ENCODE data around the gene ZNF775. TPM values are rescaled to one million over a fixed set of nuclear protein-coding genes. Genes with fewer than 3 reads are reported as not detected.

The ZNF775 gene
- total RNA-seq, 1 donor from 2014 or later: 3.0 TPM

- H2AFZ ChIP-seq (replicated peaks): peak overlapping the region; percentile 82
- peak overlapping the region; percentile 79 for H3K4me3 ChIP-seq
- peak overlapping the region; percentile 96 for H3K4me2 ChIP-seq
- Mint-ChIP-seq H3K27me3 (ENCODE audit: insufficient read depth, low read depth) (no peaks in the 10 kb centered on the region), H3K27ac (peak overlapping the region; percentile 98), H3K36me3 (peaks cover 5% of the 10 kb centered on the region), H3K9me3 (no peaks in the 10 kb centered on the region), H3K4me1 (peaks cover 57% of the 10 kb centered on the region), H3K4me3 (peak overlapping the region; percentile 85)
- H3K4me1 ChIP-seq: peaks cover 19% of the 10 kb centered on the region
- no peaks in the 10 kb centered on the region for H3K27me3 ChIP-seq
- no peaks in the 10 kb centered on the region for H3K36me3 ChIP-seq
- peaks cover 32% of the 10 kb centered on the region for H3F3A ChIP-seq (ENCODE audit: low read depth)
- H3K79me2 ChIP-seq (ENCODE audit: low read depth): peaks cover 39% of the 10 kb centered on the region
- TF ChIP-seq CTCF (IDR thresholded peaks at IDR 0.05): no peak
- TF ChIP-seq EZH2phosphoT487 (IDR thresholded peaks at IDR 0.05): no peak
- TF ChIP-seq EZH2 (IDR thresholded peaks at IDR 0.05): no peak
- H3K27ac ChIP-seq: no peak overlapping the region
- no peaks in the 10 kb centered on the region for H4K20me1 ChIP-seq (ENCODE audit: low read depth)
- no peak overlapping the region for H3K9ac ChIP-seq
- DNase-seq (ENCODE audit: low spot score): no peak
- H3K9me3 ChIP-seq (ENCODE audit: low read depth): no peaks in the 10 kb centered on the region
These were observed 11.4 kb upstream of the ZNF775 start for GRCh38 chr7:150367677-150368095.

GRCh38 chr7:150368096-150368883 is 10.8 kb upstream of the ZNF775 start, which contains the start of gene REPIN1:
REPIN1 (plus strand) TSS chr7:150368822; CDS start chr7:150369712, 890 bp downstream.
- peak; percentile 95 for DNase-seq (ENCODE audit: low spot score)
- TF ChIP-seq CTCF (IDR thresholded peaks at IDR 0.05) (no peak), EZH2phosphoT487 (IDR thresholded peaks at IDR 0.05) (no peak), EZH2 (IDR thresholded peaks at IDR 0.05) (no peak)
- Histone ChIP-seq H3K9ac (peak within 1 kb of the TSS; percentile 72), H3K27me3 (no peaks in the 10 kb centered on the region), H3K27ac (peak within 1 kb of the TSS; percentile 95), H2AFZ (replicated peaks) (peak within 1 kb of the TSS; percentile 82), H3K4me1 (peaks cover 19% of the 10 kb centered on the region), H3K79me2 (ENCODE audit: low read depth) (peaks cover 46% of the 10 kb centered on the region), H3K36me3 (no peaks in the 10 kb centered on the region), H3K4me3 (peak within 1 kb of the TSS; percentile 79), H3K9me3 (ENCODE audit: low read depth) (no peaks in the 10 kb centered on the region), H3K4me2 (peak within 1 kb of the TSS; percentile 96), H4K20me1 (ENCODE audit: low read depth) (peaks cover 5% of the 10 kb centered on the region), H3F3A (ENCODE audit: low read depth) (peaks cover 33% of the 10 kb centered on the region)
- H3K27ac Mint-ChIP-seq: peak within 1 kb of the TSS; percentile 98
- H3K27me3 Mint-ChIP-seq (ENCODE audit: insufficient read depth, low read depth): no peaks in the 10 kb centered on the region
- peaks cover 57% of the 10 kb centered on the region for H3K4me1 Mint-ChIP-seq
- H3K36me3 Mint-ChIP-seq: peaks cover 5% of the 10 kb centered on the region
- H3K9me3 Mint-ChIP-seq: no peaks in the 10 kb centered on the region
- peak within 1 kb of the TSS; percentile 96 for H3K4me3 Mint-ChIP-seq

- peak overlapping the region; percentile 96 for H3K4me3 Mint-ChIP-seq
- no peaks in the 10 kb centered on the region for H3K9me3 Mint-ChIP-seq
- H3K4me2 ChIP-seq: peak overlapping the region; percentile 96
- H4K20me1 ChIP-seq (ENCODE audit: low read depth): peaks cover 12% of the 10 kb centered on the region
- peak; percentile 92 for DNase-seq (ENCODE audit: low spot score)
- H3K4me1 ChIP-seq: peaks cover 19% of the 10 kb centered on the region
- H3K9ac ChIP-seq: peak overlapping the region; percentile 72
- H3K36me3 ChIP-seq: no peaks in the 10 kb centered on the region
- H3K4me3 ChIP-seq: peak overlapping the region; percentile 79
- no peaks in the 10 kb centered on the region for H3K27me3 Mint-ChIP-seq (ENCODE audit: insufficient read depth, low read depth)
- no peak for TF ChIP-seq CTCF (IDR thresholded peaks at IDR 0.05)
- TF ChIP-seq EZH2 (IDR thresholded peaks at IDR 0.05): no peak
- TF ChIP-seq EZH2phosphoT487 (IDR thresholded peaks at IDR 0.05): no peak
- H3K9me3 ChIP-seq (ENCODE audit: low read depth): no peaks in the 10 kb centered on the region
- H2AFZ ChIP-seq (replicated peaks): no peak overlapping the region
- H3K27ac ChIP-seq: peak overlapping the region; percentile 95
- H3K36me3 Mint-ChIP-seq: peaks cover 11% of the 10 kb centered on the region
- no peaks in the 10 kb centered on the region for H3K27me3 ChIP-seq
- peaks cover 54% of the 10 kb centered on the region for H3K79me2 ChIP-seq (ENCODE audit: low read depth)
- peaks cover 57% of the 10 kb centered on the region for H3K4me1 Mint-ChIP-seq
- H3K27ac Mint-ChIP-seq: peak overlapping the region; percentile 98
- H3F3A ChIP-seq (ENCODE audit: low read depth): peaks cover 36% of the 10 kb centered on the region
These were observed 10.0 kb upstream of the ZNF775 start for GRCh38 chr7:150368884-150369747.
